Lower lobe of right lung (tissue), 2 donors: Measurements from ENCODE around the gene MAPK8IP1. TPM values are rescaled to one million over a fixed set of nuclear protein-coding genes. Genes with fewer than 3 reads are reported as not detected.
A peak's percentile ranks its signal among the peaks of the same experiment; 100 is the strongest.
"Not testable (repeated sequence)": the region's sequence is repeated elsewhere in the genome, so short reads cannot be mapped to it uniquely, and the experiment has no call there.

ENCODE experiments used
- ATAC-seq, 2 donors: fragments of 200-7000 bp; cut with Tn5 transposase; one replicate each; pipeline ENCODE4 v1.9.1; 2020 to 2022; ENCODE audit warnings: mild to moderate bottlenecking in 2 of 2, moderate library complexity in 2 of 2
- DNase-seq: peaks from one replicate; pipeline ENCODE4 v3.0.0-alpha.2; 2020
- H3K27ac ChIP-seq: fragments of 200-600 bp; one replicate; pipeline ENCODE4 v1.8.0; 2022
- H3K27me3 ChIP-seq: fragments of 200-600 bp; one replicate; pipeline ENCODE4 v1.8.0; 2022; ENCODE audit warnings: low read depth
- H3K36me3 ChIP-seq: fragments of 200-600 bp; one replicate; pipeline ENCODE4 v1.8.0; 2022; ENCODE audit warnings: mild to moderate bottlenecking
- H3K4me1 ChIP-seq: fragments of 200-600 bp; one replicate; pipeline ENCODE4 v1.8.0; 2022
- H3K4me3 ChIP-seq: fragments of 200-600 bp; one replicate; pipeline ENCODE4 v1.8.0; 2022; ENCODE audit warnings: mild to moderate bottlenecking
- H3K9me3 ChIP-seq: fragments of 200-600 bp; one replicate; pipeline ENCODE4 v1.8.0; 2022
- CTCF ChIP-seq: fragments of 200-600 bp; IDR thresholded peaks from one replicate; pipeline ENCODE4 v1.8.0; 2022; ENCODE audit warnings: antibody characterized with exemption, mild to moderate bottlenecking
- intact Hi-C: fragments of 100-400 bp; cut with DNase I; formaldehyde crosslinking; loops from one replicate; pipeline ENCODE4 v1.11.0; 2022
- total RNA-seq: library from RNA; stranded (reverse); fragmentation: NEBNext Ultra II Directional; extraction: Animal tissue kit (Norgen Biotek cat#: 25700); gene quantifications from one replicate; pipeline ENCODE4 v1.2.1, GENCODE V29; 2021
- donor health status: DM: no; HTN: yes; CAD: no; lungs with severe emphysema.

Gene MAPK8IP1
- total RNA-seq, 1 donor from 2014 or later, result 7.3 TPM

GRCh38 chr11:45899448-45900174 is 14.2 kb downstream of the MAPK8IP1 start:
- ATAC-seq (peak; percentile 81 to 88), DNase-seq (peak; percentile 85)
- H3K36me3 ChIP-seq, result no peaks in the 10 kb centered on the region
- peaks cover 27% of the 10 kb centered on the region for H3K27me3 ChIP-seq
- H3K9me3 ChIP-seq, result no peaks in the 10 kb centered on the region
- peak overlapping the region; percentile 59 for H3K4me3 ChIP-seq
- H3K4me1 ChIP-seq, result peaks cover 17% of the 10 kb centered on the region
- H3K27ac ChIP-seq, result peak overlapping the region; percentile 41
- intact Hi-C loops, result no loop called here
- no peak for TF ChIP-seq CTCF

GRCh38 chr11:45900175-45900800 is 14.8 kb downstream of the MAPK8IP1 start:
- H3K36me3 ChIP-seq, intact Hi-C loops, H3K9me3 ChIP-seq, DNase-seq, H3K27ac ChIP-seq: not testable (repeated sequence)
- peaks cover 17% of the 10 kb centered on the region for H3K4me1 ChIP-seq
- peak; percentile 4 to 48 for ATAC-seq
- H3K4me3 ChIP-seq, result peak overlapping the region; percentile 59
- peaks cover 27% of the 10 kb centered on the region for H3K27me3 ChIP-seq

- H3K4me3 ChIP-seq, result peak overlapping the region; percentile 59
These were observed 15.6 kb downstream of the MAPK8IP1 start for GRCh38 chr11:45900916-45901617.

GRCh38 chr11:45901626-45902025 is 16.2 kb downstream of the MAPK8IP1 start:
- TF ChIP-seq CTCF, result no peak
- Histone ChIP-seq H3K4me1 (peaks cover 17% of the 10 kb centered on the region), H3K27me3 (peaks cover 19% of the 10 kb centered on the region), H3K27ac (no peak overlapping the region), H3K4me3 (no peak overlapping the region), H3K9me3 (no peaks in the 10 kb centered on the region), H3K36me3 (no peaks in the 10 kb centered on the region)
- intact Hi-C loops, result no loop called here
- no peak for DNase-seq
- ATAC-seq, result no peak

More at GRCh38 chr11:45900916-45901617, 15.6 kb downstream of the MAPK8IP1 start:
- Histone ChIP-seq H3K36me3 (no peaks in the 10 kb centered on the region), H3K9me3 (no peaks in the 10 kb centered on the region), H3K4me1 (peaks cover 17% of the 10 kb centered on the region), H3K27ac (no peak overlapping the region), H3K27me3 (peaks cover 24% of the 10 kb centered on the region)
- intact Hi-C loops, result no loop called here
- peak in 1 of 2 donors; percentile 2 for ATAC-seq
- TF ChIP-seq CTCF, result no peak
- DNase-seq, result no peak

- ATAC-seq (no peak), DNase-seq (no peak)
- intact Hi-C loops, result no loop called here
- Histone ChIP-seq H3K36me3 (no peaks in the 10 kb centered on the region), H3K27ac (no peak overlapping the region), H3K4me3 (no peak overlapping the region), H3K27me3 (peaks cover 19% of the 10 kb centered on the region), H3K4me1 (peaks cover 17% of the 10 kb centered on the region), H3K9me3 (no peaks in the 10 kb centered on the region)
- no peak for TF ChIP-seq CTCF
These were observed 17.3 kb downstream of the MAPK8IP1 start for GRCh38 chr11:45902452-45903380.
